Upper lobe of right lung (tissue), 1 donor: ENCODE data around the gene MESD. TPM values are rescaled to one million over a fixed set of nuclear protein-coding genes. Genes with fewer than 3 reads are reported as not detected.

Experiments used
- ATAC-seq: fragments of 200-7000 bp; cut with Tn5 transposase; one replicate; pipeline ENCODE4 v1.9.1; 2020; ENCODE audit warnings: mild to moderate bottlenecking, moderate library complexity
- DNase-seq: peaks from one replicate; pipeline ENCODE4 v3.0.0-alpha.2; 2020
- H3K27ac ChIP-seq: fragments of 200-600 bp; one replicate; pipeline ENCODE4 v1.8.0; 2022
- H3K27me3 ChIP-seq: fragments of 200-600 bp; one replicate; pipeline ENCODE4 v1.8.0; 2022; ENCODE audit warnings: mild to moderate bottlenecking
- H3K36me3 ChIP-seq: fragments of 200-600 bp; one replicate; pipeline ENCODE4 v1.8.0; 2022
- H3K4me1 ChIP-seq: fragments of 200-600 bp; one replicate; pipeline ENCODE4 v1.8.0; 2022
- H3K4me3 ChIP-seq: fragments of 200-600 bp; one replicate; pipeline ENCODE4 v1.8.0; 2022; ENCODE audit warnings: mild to moderate bottlenecking
- H3K9me3 ChIP-seq: fragments of 200-600 bp; one replicate; pipeline ENCODE4 v1.8.0; 2022
- intact Hi-C: fragments of 100-400 bp; cut with DNase I; formaldehyde crosslinking; loops from one replicate; pipeline ENCODE4 v1.11.0; 2022
- total RNA-seq: library from RNA; stranded (reverse); fragmentation: NEBNext Ultra II Directional; extraction: Animal tissue kit (Norgen Biotek cat#: 25700); gene quantifications from one replicate; pipeline ENCODE4 v1.2.1, GENCODE V29; 2021
- TF ChIP-seq, protein P1 (sequence below): fragments of 200-600 bp; IDR thresholded peaks from one replicate; pipeline ENCODE4 v1.8.0; 2022; ENCODE audit warnings: antibody characterized with exemption
- donor health status: DM: no; HTN: yes; CAD: no; lungs with severe emphysema.

Gene MESD
- total RNA-seq, 1 donor from 2014 or later: 26.7 TPM

DNA sequence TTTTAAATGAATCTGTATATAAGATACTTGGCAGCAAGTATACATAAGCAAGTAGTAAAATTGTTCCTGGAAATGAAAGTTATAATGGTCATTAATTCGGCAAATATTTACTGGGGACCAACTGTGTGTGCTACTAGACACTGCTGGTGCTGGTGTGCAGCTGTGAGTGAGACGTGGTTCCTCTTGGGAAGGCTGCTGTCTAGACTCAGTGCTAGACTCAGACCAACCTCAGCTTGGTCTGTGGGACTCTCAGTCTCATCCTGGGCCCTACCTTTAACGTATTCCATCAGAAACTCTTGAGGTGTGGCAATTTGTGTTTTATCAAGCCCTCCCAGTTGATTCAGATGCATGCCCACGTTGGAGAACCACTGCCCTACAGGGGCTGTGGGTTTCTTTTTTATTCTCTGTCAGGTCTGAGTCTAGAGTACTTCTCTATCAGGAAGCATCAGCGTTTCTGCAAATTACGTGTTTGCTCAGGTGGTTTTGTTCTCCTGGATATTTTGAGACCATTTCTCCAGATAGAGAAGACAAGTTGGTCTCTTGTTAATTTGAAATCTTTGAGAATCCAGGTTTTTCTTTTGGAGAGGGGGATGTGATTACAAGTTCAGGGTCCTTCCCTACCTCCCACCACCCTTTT, 17.9 kb upstream of the MESD start:
- no peaks in the 10 kb centered on the region for H3K27me3 ChIP-seq
- H3K4me1 ChIP-seq: peaks cover 33% of the 10 kb centered on the region
- H3K9me3 ChIP-seq: no peaks in the 10 kb centered on the region
- ATAC-seq: no peak
- intact Hi-C loops: no loop called here
- peaks cover 20% of the 10 kb centered on the region for H3K36me3 ChIP-seq
- H3K27ac ChIP-seq: no peak overlapping the region
- no peak for DNase-seq
- TF ChIP-seq, protein P1, sequence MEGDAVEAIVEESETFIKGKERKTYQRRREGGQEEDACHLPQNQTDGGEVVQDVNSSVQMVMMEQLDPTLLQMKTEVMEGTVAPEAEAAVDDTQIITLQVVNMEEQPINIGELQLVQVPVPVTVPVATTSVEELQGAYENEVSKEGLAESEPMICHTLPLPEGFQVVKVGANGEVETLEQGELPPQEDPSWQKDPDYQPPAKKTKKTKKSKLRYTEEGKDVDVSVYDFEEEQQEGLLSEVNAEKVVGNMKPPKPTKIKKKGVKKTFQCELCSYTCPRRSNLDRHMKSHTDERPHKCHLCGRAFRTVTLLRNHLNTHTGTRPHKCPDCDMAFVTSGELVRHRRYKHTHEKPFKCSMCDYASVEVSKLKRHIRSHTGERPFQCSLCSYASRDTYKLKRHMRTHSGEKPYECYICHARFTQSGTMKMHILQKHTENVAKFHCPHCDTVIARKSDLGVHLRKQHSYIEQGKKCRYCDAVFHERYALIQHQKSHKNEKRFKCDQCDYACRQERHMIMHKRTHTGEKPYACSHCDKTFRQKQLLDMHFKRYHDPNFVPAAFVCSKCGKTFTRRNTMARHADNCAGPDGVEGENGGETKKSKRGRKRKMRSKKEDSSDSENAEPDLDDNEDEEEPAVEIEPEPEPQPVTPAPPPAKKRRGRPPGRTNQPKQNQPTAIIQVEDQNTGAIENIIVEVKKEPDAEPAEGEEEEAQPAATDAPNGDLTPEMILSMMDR: no peak
- no peak overlapping the region for H3K4me3 ChIP-seq

DNA sequence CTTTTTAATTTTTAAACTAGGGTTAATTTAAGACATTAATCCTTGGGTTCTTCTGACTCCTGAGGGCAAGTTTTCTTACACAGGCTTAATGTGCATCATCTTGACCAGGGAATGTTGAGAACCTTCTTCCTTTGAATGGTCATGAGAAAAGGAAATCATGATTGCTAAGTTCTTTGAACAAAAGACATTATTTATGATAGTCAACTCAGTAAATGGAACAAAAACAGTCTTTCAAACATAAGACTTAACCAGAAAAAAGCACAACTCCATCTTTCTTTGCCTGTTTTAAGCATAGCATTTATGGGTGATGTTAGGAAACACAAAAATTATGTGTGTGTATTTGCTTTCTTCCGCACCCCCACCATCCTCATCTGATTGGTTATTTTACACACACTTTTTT, 16.5 kb upstream of the MESD start:
- Histone ChIP-seq H3K36me3 (peaks cover 20% of the 10 kb centered on the region), H3K27me3 (no peaks in the 10 kb centered on the region), H3K4me3 (peak overlapping the region; percentile 8), H3K27ac (no peak overlapping the region), H3K4me1 (peaks cover 33% of the 10 kb centered on the region), H3K9me3 (no peaks in the 10 kb centered on the region)
- DNase-seq (no peak), ATAC-seq (no peak)
- TF ChIP-seq, protein P1: no peak
- intact Hi-C loops: no loop called here

DNA sequence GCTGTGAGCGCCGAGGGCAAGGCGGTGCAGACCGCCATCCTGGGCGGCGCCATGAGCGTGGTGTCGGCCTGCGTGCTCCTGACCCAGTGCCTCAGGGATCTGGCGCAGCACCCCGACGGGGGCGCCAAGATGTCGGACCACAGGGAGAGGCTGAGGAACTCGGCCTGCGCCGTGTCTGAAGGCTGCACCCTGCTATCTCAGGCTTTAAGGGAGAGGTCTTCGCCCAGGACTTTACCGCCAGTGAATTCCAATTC, 13.4 kb upstream of the MESD start:
- Histone ChIP-seq H3K27me3 (no peaks in the 10 kb centered on the region), H3K4me1 (peaks cover 38% of the 10 kb centered on the region), H3K36me3 (peaks cover 20% of the 10 kb centered on the region), H3K4me3 (peak overlapping the region; percentile 90), H3K9me3 (no peaks in the 10 kb centered on the region), H3K27ac (peak overlapping the region; percentile 98)
- intact Hi-C loops: no loop called here
- no peak for DNase-seq
- TF ChIP-seq, protein P1: no peak
- ATAC-seq: no peak

DNA sequence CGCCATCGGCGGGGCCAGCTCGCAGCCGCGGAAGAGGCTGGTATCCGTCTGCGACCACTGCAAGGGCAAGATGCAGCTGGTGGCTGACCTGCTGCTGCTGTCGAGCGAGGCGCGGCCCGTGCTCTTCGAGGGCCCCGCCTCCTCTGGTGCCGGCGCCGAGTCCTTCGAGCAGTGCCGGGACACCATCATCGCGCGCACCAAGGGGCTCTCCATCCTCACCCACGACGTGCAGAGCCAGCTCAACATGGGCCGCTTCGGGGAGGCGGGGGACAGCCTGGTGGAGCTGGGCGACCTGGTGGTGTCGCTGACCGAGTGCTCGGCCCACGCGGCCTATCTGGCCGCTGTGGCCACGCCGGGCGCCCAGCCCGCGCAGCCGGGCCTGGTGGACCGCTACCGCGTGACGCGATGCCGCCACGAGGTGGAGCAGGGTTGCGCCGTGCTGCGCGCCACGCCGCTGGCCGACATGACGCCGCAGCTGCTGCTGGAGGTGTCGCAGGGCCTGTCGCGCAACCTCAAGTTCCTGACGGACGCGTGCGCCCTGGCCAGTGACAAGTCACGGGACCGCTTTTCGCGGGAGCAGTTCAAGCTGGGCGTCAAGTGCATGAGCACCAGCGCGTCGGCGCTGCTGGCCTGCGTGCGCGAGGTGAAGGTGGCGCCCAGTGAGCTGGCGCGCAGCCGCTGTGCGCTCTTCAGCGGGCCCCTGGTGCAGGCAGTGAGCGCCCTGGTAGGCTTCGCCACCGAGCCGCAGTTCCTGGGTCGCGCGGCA, 12.9 kb upstream of the MESD start:
- intact Hi-C loops: no loop called here
- DNase-seq (no peak), ATAC-seq (no peak)
- Histone ChIP-seq H3K9me3 (no peaks in the 10 kb centered on the region), H3K27ac (peak overlapping the region; percentile 98), H3K27me3 (no peaks in the 10 kb centered on the region), H3K4me3 (peak overlapping the region; percentile 90), H3K36me3 (peaks cover 20% of the 10 kb centered on the region), H3K4me1 (peaks cover 38% of the 10 kb centered on the region)
- TF ChIP-seq, protein P1: no peak

DNA sequence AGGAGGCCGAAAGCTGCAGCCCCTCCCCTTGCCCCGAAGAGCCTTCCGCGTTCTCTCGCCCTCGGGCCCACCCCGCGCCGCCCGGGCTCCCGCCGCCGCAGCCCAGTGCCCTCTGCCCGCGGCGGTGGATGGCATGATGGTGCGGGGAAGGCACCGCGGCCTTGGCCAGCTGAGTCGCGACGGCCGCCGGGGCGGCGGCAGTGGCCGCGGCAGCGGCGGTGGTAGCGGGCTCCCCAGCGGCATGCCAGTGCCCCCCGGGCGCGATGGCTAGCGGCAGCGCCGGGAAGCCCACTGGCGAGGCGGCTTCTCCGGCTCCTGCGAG, 12.4 kb upstream of the MESD start:
- H3K36me3 ChIP-seq: peaks cover 20% of the 10 kb centered on the region
- H3K4me3 ChIP-seq: peak overlapping the region; percentile 90
- peaks cover 38% of the 10 kb centered on the region for H3K4me1 ChIP-seq
- TF ChIP-seq, protein P1: no peak
- intact Hi-C loops: no loop called here
- no peaks in the 10 kb centered on the region for H3K27me3 ChIP-seq
- no peak for ATAC-seq
- H3K9me3 ChIP-seq: no peaks in the 10 kb centered on the region
- H3K27ac ChIP-seq: peak overlapping the region; percentile 98
- no peak for DNase-seq
